ENCODE results near the gene PRDM16. TPM values are rescaled to one million over a fixed set of nuclear protein-coding genes. Genes with fewer than 3 reads are reported as not detected.

PRDM16 gene
- total and polyA plus RNA-seq, 2 of the 13 experiments (the other 11 are each of a cell fraction or from before 2014, with no cell fraction given): 0.15 to 0.81 TPM

- TF ChIP-seq TSC22D2 (CRISPR knock-in tag; IDR thresholded peaks at IDR 0.05; ENCODE audit: borderline replicate concordance) (no peak), ZHX1 (CRISPR knock-in tag; IDR thresholded peaks at IDR 0.05; ENCODE audit: low read depth) (no peak), ZNF20 (CRISPR knock-in tag; IDR thresholded peaks at IDR 0.05) (no peak), HNRNPUL1 (IDR thresholded peaks at IDR 0.05; ENCODE audit: low read depth, low read length) (no peak), ZNF326 (CRISPR knock-in tag; IDR thresholded peaks at IDR 0.05; ENCODE audit: borderline replicate concordance) (no peak), ZNF672 (CRISPR knock-in tag; IDR thresholded peaks at IDR 0.05) (no peak; the same call in none of the 2 replicates), MAZ (IDR thresholded peaks at IDR 0.05; ENCODE audit: borderline replicate concordance, low read depth, low read length) (no peak), MAZ (CRISPR knock-in tag; IDR thresholded peaks at IDR 0.05; ENCODE audit: low read depth) (no peak; the same call in 1 of the 2 replicates), ZNF570 (CRISPR knock-in tag; IDR thresholded peaks at IDR 0.05; ENCODE audit: borderline replicate concordance) (no peak), HMG20A (CRISPR knock-in tag; IDR thresholded peaks at IDR 0.05; ENCODE audit: borderline replicate concordance) (no peak), ZBTB8A (CRISPR knock-in tag; IDR thresholded peaks at IDR 0.05; ENCODE audit: borderline replicate concordance, low read depth) (no peak), EP300 (IDR thresholded peaks at IDR 0.05; ENCODE audit: low read depth in 2 of 2, low read length in 2 of 2) (peak in 1 of 2 experiments; percentile 68; a peak in 3 of 4 replicates), EP300 (CRISPR knock-in tag; IDR thresholded peaks at IDR 0.05; ENCODE audit: borderline replicate concordance) (peak; percentile 45), ZFP36 (IDR thresholded peaks at IDR 0.05; ENCODE audit: borderline replicate concordance, low read depth, low read length, partially characterized antibody) (no peak), ZNF160 (CRISPR knock-in tag; IDR thresholded peaks at IDR 0.05) (0 out of 2 replicates have a peak, but pooled peaks have one; percentile 48), STAT5B (CRISPR knock-in tag; IDR thresholded peaks at IDR 0.05) (no peak), DBP (CRISPR knock-in tag; IDR thresholded peaks at IDR 0.05; ENCODE audit: not compliant biosample characterization) (no peak), MXD3 (CRISPR knock-in tag; IDR thresholded peaks at IDR 0.05) (no peak; the same call in 1 of the 2 replicates), JUND (CRISPR knock-in tag; IDR thresholded peaks at IDR 0.05) (no peak), GZF1 (CRISPR knock-in tag; IDR thresholded peaks at IDR 0.05) (no peak; the same call in 1 of the 2 replicates), CBX2 (IDR thresholded peaks at IDR 0.05; ENCODE audit: low read depth, low read length) (no peak), CBX2 (CRISPR knock-in tag; IDR thresholded peaks at IDR 0.05; ENCODE audit: low read depth) (no peak)
Measured at GRCh38 chr1:3456964-3457909, 388.2 kb downstream of the PRDM16 start (continued).
